Fibroblast of skin of left biceps (primary cell): ENCODE measurements around the gene UGT2A3.

Experiments
- DNase-seq, 2 experiments: peaks; one replicate each; pipeline ENCODE4 v3.0.0-alpha.2; 2013; ENCODE audit warnings: low read depth in 2 of 2

The UGT2A3 gene

GRCh38 chr4:68912807-68913206 lies 38.8 kb downstream of the UGT2A3 start:
- DNase-seq: no peak

GRCh38 chr4:68909385-68909784 lies 42.2 kb downstream of the UGT2A3 start:
- DNase-seq: no peak

- DNase-seq: no peak
Measured at GRCh38 chr4:68907788-68908700, 43.6 kb downstream of the UGT2A3 start.

- no peak for DNase-seq
Measured at GRCh38 chr4:68907245-68907644, 44.4 kb downstream of the UGT2A3 start.

- no peak for DNase-seq
Measured at GRCh38 chr4:68906780-68907137, 44.8 kb downstream of the UGT2A3 start.

- DNase-seq: no peak
Measured at GRCh38 chr4:68905939-68906779, 45.4 kb downstream of the UGT2A3 start.

- DNase-seq: no peak
Measured at GRCh38 chr4:68905598-68905938, 46.0 kb downstream of the UGT2A3 start.

- no peak for DNase-seq
Measured at GRCh38 chr4:68904786-68905185, 46.8 kb downstream of the UGT2A3 start.

- DNase-seq: no peak
Measured at GRCh38 chr4:68896749-68897148, 54.9 kb downstream of the UGT2A3 start.

- no peak for DNase-seq
Measured at GRCh38 chr4:68895561-68896198, 55.9 kb downstream of the UGT2A3 start.

- no peak for DNase-seq
Measured at GRCh38 chr4:68892861-68893260, 58.7 kb downstream of the UGT2A3 start.

- no peak for DNase-seq
Measured at GRCh38 chr4:68891678-68892077, 59.9 kb downstream of the UGT2A3 start.

- no peak for DNase-seq
Measured at GRCh38 chr4:68885545-68885944, 66.1 kb downstream of the UGT2A3 start.

GRCh38 chr4:68883870-68884269 lies 67.7 kb downstream of the UGT2A3 start:
- DNase-seq: no peak
